HG03442 (cell line): ENCODE results near the gene ARID3B.

Source experiments
- ATAC-seq: cut with Tn5 transposase; IDR thresholded peaks from one replicate; pipeline ENCODE4 v1.9.1; 2021; ENCODE audit warnings: mild to moderate bottlenecking, moderate library complexity; ENCODE audit not compliant: unreplicated experiment

ARID3B gene

GRCh38 chr15:74603026-74603788 lies 62.2 kb downstream of the ARID3B start:
- ATAC-seq: no peak

GRCh38 chr15:74603789-74604705 lies 63.0 kb downstream of the ARID3B start:
- ATAC-seq: no peak

GRCh38 chr15:74604983-74605794 lies 64.2 kb downstream of the ARID3B start:
- ATAC-seq: no peak

- no peak for ATAC-seq
These were observed 64.8 kb downstream of the ARID3B start for GRCh38 chr15:74605795-74606150.

GRCh38 chr15:74608786-74609185 lies 67.8 kb downstream of the ARID3B start:
- ATAC-seq: no peak

- no peak for ATAC-seq
These were observed 68.9 kb downstream of the ARID3B start for GRCh38 chr15:74609938-74610301.

GRCh38 chr15:74610302-74610951 lies 69.4 kb downstream of the ARID3B start:
- no peak for ATAC-seq

- no peak for ATAC-seq
These were observed 70.3 kb downstream of the ARID3B start for GRCh38 chr15:74611341-74611740.

GRCh38 chr15:74611834-74612233 lies 70.8 kb downstream of the ARID3B start:
- ATAC-seq: no peak

- ATAC-seq: no peak
These were observed 71.7 kb downstream of the ARID3B start for GRCh38 chr15:74612677-74613076.

GRCh38 chr15:74613089-74613952 lies 72.3 kb downstream of the ARID3B start:
- no peak for ATAC-seq

- no peak for ATAC-seq
These were observed 73.1 kb downstream of the ARID3B start for GRCh38 chr15:74613953-74614743.

- ATAC-seq: peak; percentile 51
These were observed 73.9 kb downstream of the ARID3B start for GRCh38 chr15:74614744-74615507.

GRCh38 chr15:74615508-74616365 lies 74.7 kb downstream of the ARID3B start, which contains the start of gene CLK3:
TSS of gene CLK3 (plus strand) at chr15:74615836. CDS start at chr15:74619197, 3,361 bp downstream.
- peak; percentile 68 for ATAC-seq

- no peak for ATAC-seq
These were observed 75.4 kb downstream of the ARID3B start for GRCh38 chr15:74616366-74616939.

GRCh38 chr15:74616996-74617395 lies 76.0 kb downstream of the ARID3B start:
- no peak for ATAC-seq
